Measurements from ENCODE around the gene FILIP1. TPM values are rescaled to one million over a fixed set of nuclear protein-coding genes. Genes with fewer than 3 reads are reported as not detected.

The FILIP1 gene
- total RNA-seq, 1 experiment from 2014 or later: 2.9 TPM

GRCh38 chr6:75430631-75431325 is 62.8 kb downstream of the FILIP1 start:
- TF ChIP-seq ZBTB43 (CRISPR knock-in tag; IDR thresholded peaks at IDR 0.05) (no peak), ATF2 (CRISPR knock-in tag; IDR thresholded peaks at IDR 0.05; ENCODE audit: borderline replicate concordance, low read depth) (no peak), GRHL2 (CRISPR knock-in tag; IDR thresholded peaks at IDR 0.05; ENCODE audit: insufficient replicate concordance, severe bottlenecking) (no peak), FOXP1 (CRISPR knock-in tag; IDR thresholded peaks at IDR 0.05; ENCODE audit: borderline replicate concordance) (no peak), PRRX2 (CRISPR knock-in tag; IDR thresholded peaks at IDR 0.05) (no peak), NR1H2 (CRISPR knock-in tag; IDR thresholded peaks at IDR 0.05) (no peak), CDX4 (CRISPR knock-in tag; IDR thresholded peaks at IDR 0.05; ENCODE audit: borderline replicate concordance) (no peak), IRF2 (CRISPR knock-in tag; IDR thresholded peaks at IDR 0.05; ENCODE audit: borderline replicate concordance, low read depth) (no peak), ERG (CRISPR knock-in tag; IDR thresholded peaks at IDR 0.05) (no peak), USF1 (CRISPR knock-in tag; IDR thresholded peaks at IDR 0.05) (no peak), ZBTB21 (CRISPR knock-in tag; IDR thresholded peaks at IDR 0.05; ENCODE audit: borderline replicate concordance) (no peak)
- Mint-ChIP-seq H3K27ac (no peak overlapping the region), H3K4me3 (no peak overlapping the region), H3K27me3 (ENCODE audit: low read depth) (no peaks in the 10 kb centered on the region), H3K36me3 (peaks cover 5% of the 10 kb centered on the region), H3K4me1 (peaks cover 8% of the 10 kb centered on the region), H3K9me3 (peaks cover 15% of the 10 kb centered on the region)
- no peak for ATAC-seq
- ChIA-PET CTCF (no interaction called here), POLR2A (no interaction called here)
- DNase-seq (ENCODE audit: low spot score): no peak

- ChIA-PET CTCF (no interaction called here), POLR2A (interaction anchor here (1.1 kb wide), 1 partner anchor 14 kb away, joined by 3 read pairs; no protein-coding TSS in a partner anchor)
- H3K27me3 Mint-ChIP-seq (ENCODE audit: low read depth): no peaks in the 10 kb centered on the region
- DNase-seq (ENCODE audit: low spot score) (no peak), ATAC-seq (peak; percentile 75)
- peaks cover 15% of the 10 kb centered on the region for H3K9me3 Mint-ChIP-seq
- no peak overlapping the region for H3K27ac Mint-ChIP-seq
- H3K4me3 Mint-ChIP-seq: no peak overlapping the region
- peaks cover 5% of the 10 kb centered on the region for H3K36me3 Mint-ChIP-seq
- peaks cover 8% of the 10 kb centered on the region for H3K4me1 Mint-ChIP-seq
- no peak for TF ChIP-seq NFYB (CRISPR knock-in tag; conservative IDR thresholded peaks at IDR 0.05; ENCODE audit: low read depth)
- no peak for TF ChIP-seq E2F1 (CRISPR knock-in tag; IDR thresholded peaks at IDR 0.05)
- TF ChIP-seq USF1 (CRISPR knock-in tag; IDR thresholded peaks at IDR 0.05): no peak
- TF ChIP-seq ZBTB21 (CRISPR knock-in tag; IDR thresholded peaks at IDR 0.05; ENCODE audit: borderline replicate concordance): no peak
- no peak for TF ChIP-seq AFF4 (CRISPR knock-in tag; IDR thresholded peaks at IDR 0.05; ENCODE audit: borderline replicate concordance)
- no peak for TF ChIP-seq ZNF219 (CRISPR knock-in tag; IDR thresholded peaks at IDR 0.05; ENCODE audit: borderline replicate concordance)
- TF ChIP-seq ATF2 (CRISPR knock-in tag; IDR thresholded peaks at IDR 0.05; ENCODE audit: borderline replicate concordance, low read depth): no peak
- TF ChIP-seq E2F5 (CRISPR knock-in tag; IDR thresholded peaks at IDR 0.05): no peak
These were observed 64.4 kb downstream of the FILIP1 start for GRCh38 chr6:75429061-75429703.
